WERI-Rb-1 (cell line): ENCODE results near the gene CFAP20DC.
"Not testable (repeated sequence)": the region's sequence is repeated elsewhere in the genome, so short reads cannot be mapped to it uniquely, and the experiment has no call there.

Experiments used
- DNase-seq: peaks from one replicate; pipeline ENCODE4 v3.0.0-alpha.2; 2020
- H3K27ac ChIP-seq: fragments of 250-450 bp; sonication (Bioruptor Pico); 2 replicates; pipeline ENCODE4 v1.5.1; 2020; ENCODE audit warnings: mild to moderate bottlenecking, moderate library complexity
- H3K27me3 ChIP-seq: fragments of 250-450 bp; sonication (Bioruptor Pico); 2 replicates; pipeline ENCODE4 v1.5.1; 2021; ENCODE audit warnings: mild to moderate bottlenecking, low read depth, moderate library complexity; ENCODE audit not compliant: insufficient read depth, severe bottlenecking
- H3K36me3 ChIP-seq: fragments of 250-450 bp; sonication (Bioruptor Pico); 2 replicates; pipeline ENCODE4 v1.5.1; 2020; ENCODE audit warnings: mild to moderate bottlenecking, moderate library complexity
- H3K4me3 ChIP-seq: 2 replicates; pipeline ENCODE4 v1.5.1; 2011; ENCODE audit warnings: low read depth, mild to moderate bottlenecking, control low read depth, low read length
- H3K9me3 ChIP-seq: fragments of 250-450 bp; sonication (Bioruptor Pico); 2 replicates; pipeline ENCODE4 v1.5.1; 2021; ENCODE audit warnings: mild to moderate bottlenecking, moderate library complexity; ENCODE audit not compliant: severe bottlenecking
- CTCF ChIP-seq: IDR thresholded peaks from 2 replicates; pipeline ENCODE4 v1.5.1; 2011; ENCODE audit warnings: low read depth, mild to moderate bottlenecking, control low read depth, inconsistent platforms, low read length

Gene CFAP20DC

GRCh38 chr3:58696093-58696492, 353.7 kb downstream of the CFAP20DC start:
- no peak for TF ChIP-seq CTCF
- no peaks in the 10 kb centered on the region for H3K27me3 ChIP-seq
- peaks cover 10% of the 10 kb centered on the region for H3K9me3 ChIP-seq
- no peak overlapping the region for H3K27ac ChIP-seq
- DNase-seq = no peak
- H3K36me3 ChIP-seq = no peaks in the 10 kb centered on the region
- no peak overlapping the region for H3K4me3 ChIP-seq

- H3K27me3 ChIP-seq, H3K36me3 ChIP-seq, H3K27ac ChIP-seq, H3K4me3 ChIP-seq, DNase-seq: not testable (repeated sequence)
- peaks cover 14% of the 10 kb centered on the region for H3K9me3 ChIP-seq
These were observed 354.5 kb downstream of the CFAP20DC start for GRCh38 chr3:58695284-58695683.

GRCh38 chr3:58693940-58694850, 355.6 kb downstream of the CFAP20DC start:
- Histone ChIP-seq H3K27ac (no peak overlapping the region), H3K27me3 (no peaks in the 10 kb centered on the region), H3K9me3 (peaks cover 14% of the 10 kb centered on the region), H3K36me3 (no peaks in the 10 kb centered on the region), H3K4me3 (no peak overlapping the region)
- no peak for DNase-seq
- no peak for TF ChIP-seq CTCF

GRCh38 chr3:58692484-58692883, 357.3 kb downstream of the CFAP20DC start:
- Histone ChIP-seq H3K4me3 (no peak overlapping the region), H3K9me3 (peaks cover 14% of the 10 kb centered on the region), H3K27me3 (peaks cover 3% of the 10 kb centered on the region), H3K27ac (no peak overlapping the region), H3K36me3 (no peaks in the 10 kb centered on the region)
- DNase-seq = no peak
- no peak for TF ChIP-seq CTCF
